Liver (tissue), 3 donors: ENCODE data around the gene SYK.

Experiments
- FOXA1 ChIP-seq: IDR thresholded peaks from 2 replicates; pipeline ENCODE4 v1.6.1; 2016; ENCODE audit warnings: antibody characterized with exemption
- GABPA ChIP-seq, 2 donors: IDR thresholded peaks in 1 of 2; conservative IDR thresholded peaks in 1 of 2; 2 replicates each; pipeline ENCODE4 v1.6.1; 2016; ENCODE audit warnings: antibody characterized with exemption in 2 of 2, mild to moderate bottlenecking in 1 of 2, moderate library complexity in 1 of 2
- HNF4G ChIP-seq: IDR thresholded peaks from 2 replicates; pipeline ENCODE4 v1.6.1; 2016; ENCODE audit warnings: antibody characterized with exemption
- JUND ChIP-seq, 2 donors: IDR thresholded peaks; 2 replicates each; pipeline ENCODE4 v1.6.1; 2016; ENCODE audit warnings: antibody characterized with exemption in 2 of 2
- NR2F2 ChIP-seq: IDR thresholded peaks from 2 replicates; pipeline ENCODE4 v1.6.1; 2016; ENCODE audit warnings: antibody characterized with exemption
- RAD21 ChIP-seq, 2 donors: IDR thresholded peaks; 2 replicates each; pipeline ENCODE4 v1.6.1; 2016; ENCODE audit warnings: antibody characterized with exemption in 2 of 2, mild to moderate bottlenecking in 2 of 2
- SP1 ChIP-seq: IDR thresholded peaks from 2 replicates; pipeline ENCODE4 v1.6.1; 2018; ENCODE audit warnings: antibody characterized with exemption, mild to moderate bottlenecking
- TAF1 ChIP-seq: conservative IDR thresholded peaks from 2 replicates; pipeline ENCODE4 v1.6.1; 2016; ENCODE audit warnings: antibody characterized with exemption, mild to moderate bottlenecking
- TF ChIP-seq, protein P1 (sequence below): IDR thresholded peaks from 2 replicates; pipeline ENCODE4 v1.6.1; 2016; ENCODE audit warnings: antibody characterized with exemption, mild to moderate bottlenecking
- TF ChIP-seq, protein P2 (sequence below): fragments of 150-350 bp; IDR thresholded peaks from 2 replicates; pipeline ENCODE4 v1.5.1; 2017; ENCODE audit warnings: improper control_type of control experiment, low read depth, low read length; ENCODE audit not compliant: missing input control
- TF ChIP-seq, protein P3 (sequence below): IDR thresholded peaks from 2 replicates; pipeline ENCODE4 v1.6.1; 2016; ENCODE audit warnings: antibody characterized with exemption
- TF ChIP-seq, protein P4 (sequence below): IDR thresholded peaks from 2 replicates; pipeline ENCODE4 v1.6.1; 2016; ENCODE audit warnings: antibody characterized with exemption
- donor health status: healthy.
- donor health status: healthy.

DNA sequence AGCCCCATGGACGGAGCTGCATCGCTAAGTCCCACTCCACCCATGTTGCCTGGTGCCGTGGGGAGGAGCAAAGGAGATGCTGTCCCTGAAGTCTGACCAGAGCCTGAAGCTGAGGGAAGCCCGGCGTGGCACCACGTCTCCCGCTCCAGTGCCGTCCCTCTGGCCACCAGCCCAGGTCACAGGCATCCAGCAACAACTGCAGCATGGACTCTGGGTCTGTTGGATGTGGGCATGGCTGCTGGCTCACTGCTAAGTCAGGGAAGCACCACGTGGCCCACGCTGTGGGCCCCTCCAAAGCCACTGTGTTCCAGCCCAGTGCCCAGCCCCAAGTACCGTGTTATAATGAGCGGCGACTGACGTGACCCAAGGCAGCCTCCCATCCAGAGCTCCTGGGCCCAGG is 112.6 kb downstream of the SYK start:
- TF ChIP-seq, protein P1, sequence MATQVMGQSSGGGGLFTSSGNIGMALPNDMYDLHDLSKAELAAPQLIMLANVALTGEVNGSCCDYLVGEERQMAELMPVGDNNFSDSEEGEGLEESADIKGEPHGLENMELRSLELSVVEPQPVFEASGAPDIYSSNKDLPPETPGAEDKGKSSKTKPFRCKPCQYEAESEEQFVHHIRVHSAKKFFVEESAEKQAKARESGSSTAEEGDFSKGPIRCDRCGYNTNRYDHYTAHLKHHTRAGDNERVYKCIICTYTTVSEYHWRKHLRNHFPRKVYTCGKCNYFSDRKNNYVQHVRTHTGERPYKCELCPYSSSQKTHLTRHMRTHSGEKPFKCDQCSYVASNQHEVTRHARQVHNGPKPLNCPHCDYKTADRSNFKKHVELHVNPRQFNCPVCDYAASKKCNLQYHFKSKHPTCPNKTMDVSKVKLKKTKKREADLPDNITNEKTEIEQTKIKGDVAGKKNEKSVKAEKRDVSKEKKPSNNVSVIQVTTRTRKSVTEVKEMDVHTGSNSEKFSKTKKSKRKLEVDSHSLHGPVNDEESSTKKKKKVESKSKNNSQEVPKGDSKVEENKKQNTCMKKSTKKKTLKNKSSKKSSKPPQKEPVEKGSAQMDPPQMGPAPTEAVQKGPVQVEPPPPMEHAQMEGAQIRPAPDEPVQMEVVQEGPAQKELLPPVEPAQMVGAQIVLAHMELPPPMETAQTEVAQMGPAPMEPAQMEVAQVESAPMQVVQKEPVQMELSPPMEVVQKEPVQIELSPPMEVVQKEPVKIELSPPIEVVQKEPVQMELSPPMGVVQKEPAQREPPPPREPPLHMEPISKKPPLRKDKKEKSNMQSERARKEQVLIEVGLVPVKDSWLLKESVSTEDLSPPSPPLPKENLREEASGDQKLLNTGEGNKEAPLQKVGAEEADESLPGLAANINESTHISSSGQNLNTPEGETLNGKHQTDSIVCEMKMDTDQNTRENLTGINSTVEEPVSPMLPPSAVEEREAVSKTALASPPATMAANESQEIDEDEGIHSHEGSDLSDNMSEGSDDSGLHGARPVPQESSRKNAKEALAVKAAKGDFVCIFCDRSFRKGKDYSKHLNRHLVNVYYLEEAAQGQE, result no peak
- TF ChIP-seq, protein P2, sequence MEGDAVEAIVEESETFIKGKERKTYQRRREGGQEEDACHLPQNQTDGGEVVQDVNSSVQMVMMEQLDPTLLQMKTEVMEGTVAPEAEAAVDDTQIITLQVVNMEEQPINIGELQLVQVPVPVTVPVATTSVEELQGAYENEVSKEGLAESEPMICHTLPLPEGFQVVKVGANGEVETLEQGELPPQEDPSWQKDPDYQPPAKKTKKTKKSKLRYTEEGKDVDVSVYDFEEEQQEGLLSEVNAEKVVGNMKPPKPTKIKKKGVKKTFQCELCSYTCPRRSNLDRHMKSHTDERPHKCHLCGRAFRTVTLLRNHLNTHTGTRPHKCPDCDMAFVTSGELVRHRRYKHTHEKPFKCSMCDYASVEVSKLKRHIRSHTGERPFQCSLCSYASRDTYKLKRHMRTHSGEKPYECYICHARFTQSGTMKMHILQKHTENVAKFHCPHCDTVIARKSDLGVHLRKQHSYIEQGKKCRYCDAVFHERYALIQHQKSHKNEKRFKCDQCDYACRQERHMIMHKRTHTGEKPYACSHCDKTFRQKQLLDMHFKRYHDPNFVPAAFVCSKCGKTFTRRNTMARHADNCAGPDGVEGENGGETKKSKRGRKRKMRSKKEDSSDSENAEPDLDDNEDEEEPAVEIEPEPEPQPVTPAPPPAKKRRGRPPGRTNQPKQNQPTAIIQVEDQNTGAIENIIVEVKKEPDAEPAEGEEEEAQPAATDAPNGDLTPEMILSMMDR, result no peak
- TF ChIP-seq GABPA (IDR thresholded peaks at IDR 0.05 in 1 of 2, conservative IDR thresholded peaks at IDR 0.05 in 1 of 2), result no peak
- no peak for TF ChIP-seq TAF1
- TF ChIP-seq FOXA1, result no peak
- no peak for TF ChIP-seq HNF4G
- TF ChIP-seq, protein P3, sequence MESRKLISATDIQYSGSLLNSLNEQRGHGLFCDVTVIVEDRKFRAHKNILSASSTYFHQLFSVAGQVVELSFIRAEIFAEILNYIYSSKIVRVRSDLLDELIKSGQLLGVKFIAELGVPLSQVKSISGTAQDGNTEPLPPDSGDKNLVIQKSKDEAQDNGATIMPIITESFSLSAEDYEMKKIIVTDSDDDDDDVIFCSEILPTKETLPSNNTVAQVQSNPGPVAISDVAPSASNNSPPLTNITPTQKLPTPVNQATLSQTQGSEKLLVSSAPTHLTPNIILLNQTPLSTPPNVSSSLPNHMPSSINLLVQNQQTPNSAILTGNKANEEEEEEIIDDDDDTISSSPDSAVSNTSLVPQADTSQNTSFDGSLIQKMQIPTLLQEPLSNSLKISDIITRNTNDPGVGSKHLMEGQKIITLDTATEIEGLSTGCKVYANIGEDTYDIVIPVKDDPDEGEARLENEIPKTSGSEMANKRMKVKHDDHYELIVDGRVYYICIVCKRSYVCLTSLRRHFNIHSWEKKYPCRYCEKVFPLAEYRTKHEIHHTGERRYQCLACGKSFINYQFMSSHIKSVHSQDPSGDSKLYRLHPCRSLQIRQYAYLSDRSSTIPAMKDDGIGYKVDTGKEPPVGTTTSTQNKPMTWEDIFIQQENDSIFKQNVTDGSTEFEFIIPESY, result no peak
- TF ChIP-seq, protein P4, sequence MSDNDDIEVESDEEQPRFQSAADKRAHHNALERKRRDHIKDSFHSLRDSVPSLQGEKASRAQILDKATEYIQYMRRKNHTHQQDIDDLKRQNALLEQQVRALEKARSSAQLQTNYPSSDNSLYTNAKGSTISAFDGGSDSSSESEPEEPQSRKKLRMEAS, result no peak
- TF ChIP-seq SP1, result no peak
- TF ChIP-seq RAD21 (IDR thresholded peaks at IDR 0.05), result no peak
- no peak for TF ChIP-seq NR2F2
- no peak for TF ChIP-seq JUND (IDR thresholded peaks at IDR 0.05)
